ENCODE results near the gene TDRD10. TPM values are rescaled to one million over a fixed set of nuclear protein-coding genes. Genes with fewer than 3 reads are reported as not detected.

The TDRD10 gene
- total and polyA plus RNA-seq, 2 of the 8 experiments (the other 6 are each of a cell fraction or from before 2014, with no cell fraction given): 0.15 to 0.27 TPM

- H2BK120ac ChIP-seq (replicated peaks; ENCODE audit: low read depth, low read length): no peak overlapping the region
- H2BK20ac ChIP-seq (ENCODE audit: low read length): no peak overlapping the region
- no peak overlapping the region for H3K14ac ChIP-seq (ENCODE audit: insufficient read length)
- no peak overlapping the region for H4K5ac ChIP-seq (ENCODE audit: insufficient read length, low read depth, low read length)
- H3K56ac ChIP-seq (replicated peaks; ENCODE audit: insufficient read length, low read depth, low read length): no peak overlapping the region
- H3K27me3 ChIP-seq (replicated peaks in 1 of 4; ENCODE audit: control insufficient read depth in 3 of 4, extremely low read depth in 1 of 4, insufficient read depth in 3 of 4, low read length in 3 of 4): no peaks in the 10 kb centered on the region; a peak in 1 of 7 replicates
- H3K18ac ChIP-seq (ENCODE audit: extremely low read depth, low read length): no peak overlapping the region
- no peak overlapping the region for H3K4ac ChIP-seq (replicated peaks; ENCODE audit: insufficient read length, low read depth, low read length)
- H4K8ac ChIP-seq (ENCODE audit: extremely low read depth, insufficient read depth, low read length): no peak overlapping the region
- no peak overlapping the region for H2BK5ac ChIP-seq (ENCODE audit: low read depth, low read length)
- no peak overlapping the region for H2BK12ac ChIP-seq (ENCODE audit: low read depth, low read length)
- H3K27ac ChIP-seq (ENCODE audit: low read depth, low read length): no peak overlapping the region
- no peak overlapping the region for H2AFZ ChIP-seq (ENCODE audit: low read length)
- WGBS, 2 experiments (ENCODE audit: extremely low coverage in 1 of 2, insufficient coverage in 1 of 2, insufficient read length in 1 of 2, insufficient replicate concordance in 2 of 2, low coverage in 1 of 2, low lambda C conversion rate in 2 of 2, missing lambda C conversion rate in 1 of 2): 77% methylated on average over 6 of the region's 6 CpGs; no CpG with 5 or more reads in 1 of the 2 experiments
- H2BK15ac ChIP-seq (ENCODE audit: low read length): no peak overlapping the region
- TF ChIP-seq EP300 (IDR thresholded peaks at IDR 0.05; ENCODE audit: borderline replicate concordance in 1 of 2, low read depth in 2 of 2, low read length in 2 of 2) (no peak), SIRT6 (IDR thresholded peaks at IDR 0.05; ENCODE audit: low read length) (no peak), CEBPB (IDR thresholded peaks at IDR 0.05; ENCODE audit: low read depth, low read length) (no peak), RBBP5 (IDR thresholded peaks at IDR 0.05; ENCODE audit: borderline replicate concordance, low read depth, low read length) (no peak), CHD2 (IDR thresholded peaks at IDR 0.05; ENCODE audit: low read length) (no peak), CTBP2 (IDR thresholded peaks at IDR 0.05; ENCODE audit: borderline replicate concordance, insufficient read depth, insufficient read length, low read length) (no peak), TCF12 (IDR thresholded peaks at IDR 0.05; ENCODE audit: low read depth, low read length) (no peak), SUZ12 (IDR thresholded peaks at IDR 0.05; ENCODE audit: low read length) (no peak), SRF (IDR thresholded peaks at IDR 0.05; ENCODE audit: low read depth, low read length) (no peak)
- H2AK5ac ChIP-seq (ENCODE audit: low read depth, low read length): no peak overlapping the region
- no peaks in the 10 kb centered on the region for H3K79me1 ChIP-seq (ENCODE audit: low read depth, low read length)
- no peaks in the 10 kb centered on the region for H3K23me2 ChIP-seq (ENCODE audit: low read depth, low read length)
- H4K20me1 ChIP-seq (replicated peaks in 1 of 2; ENCODE audit: control insufficient read depth in 1 of 2, insufficient read depth in 2 of 2, low read length in 2 of 2): no peaks in the 10 kb centered on the region
- no peak overlapping the region for H4K91ac ChIP-seq (replicated peaks; ENCODE audit: insufficient read length, low read length)
- no peak overlapping the region for H3K4me2 ChIP-seq (ENCODE audit: insufficient read depth in 1 of 2, low read depth in 2 of 2, low read length in 2 of 2)
- H3K23ac ChIP-seq (ENCODE audit: insufficient read length): no peak overlapping the region
- ChIA-PET POLR2A (ENCODE audit: partially characterized antibody) (no interaction called here), CTCF (ENCODE audit: partially characterized antibody) (no interaction called here)
- peaks cover 0 to 4% of the 10 kb centered on the region in 2 experiments; a peak in 1 of 4 replicates for H3K9me3 ChIP-seq (ENCODE audit: insufficient read depth in 2 of 2, low read depth in 1 of 2, low read length in 1 of 2)
- H3K4me3 ChIP-seq (ENCODE audit: extremely low read depth in 1 of 4, insufficient read depth in 2 of 4, low read depth in 3 of 4, low read length in 4 of 4): no peak overlapping the region
- no peak for DNase-seq (ENCODE audit: low read depth in 1 of 2, low spot score in 2 of 2)
- H3K36me3 ChIP-seq (ENCODE audit: control insufficient read depth in 2 of 4, insufficient read depth in 4 of 4, low read length in 3 of 4): no peaks in the 10 kb centered on the region
- no peaks in the 10 kb centered on the region for H3K4me1 ChIP-seq (replicated peaks in 1 of 4; ENCODE audit: control insufficient read depth in 3 of 4, insufficient read depth in 4 of 4, low read length in 3 of 4)
- no peak for FAIRE-seq
- H3K9ac ChIP-seq (replicated peaks in 1 of 4; ENCODE audit: extremely low read depth in 1 of 4, low read depth in 3 of 4, low read length in 3 of 4): no peak overlapping the region
- H3K79me2 ChIP-seq (ENCODE audit: control insufficient read depth in 1 of 2, insufficient read depth in 2 of 2, low read length in 2 of 2): no peaks in the 10 kb centered on the region
Observed at GRCh38 chr1:154527192-154527591, 25.2 kb downstream of the TDRD10 start.

All from H1 (cell line).